Astrocyte (in vitro differentiated cells and primary cell): ENCODE results near the gene BACH2. TPM values are rescaled to one million over a fixed set of nuclear protein-coding genes. Genes with fewer than 3 reads are reported as not detected.
"Not testable (repeated sequence)": the region's sequence is repeated elsewhere in the genome, so short reads cannot be mapped to it uniquely, and the experiment has no call there.

Experiments used
- DNase-seq: peaks from one replicate; pipeline ENCODE4 v3.0.0-alpha.2; 2010; ENCODE audit warnings: low read depth
- FAIRE-seq: peaks from 2 replicates; lab custom pipeline; 2011; peaks lifted over from hg19 to GRCh38; lab: Jason Lieb, UNC
- H2AFZ ChIP-seq: 2 replicates; pipeline ENCODE4 v1.6.0; 2012; ENCODE audit warnings: low read depth, low read length, inconsistent platforms
- H3K27ac ChIP-seq: 2 replicates; pipeline ENCODE4 v1.5.1; 2011; ENCODE audit warnings: low read depth, low read length, inconsistent platforms
- H3K27me3 ChIP-seq: 2 replicates; pipeline ENCODE4 v1.6.0; 2011; ENCODE audit warnings: low read length, inconsistent platforms; ENCODE audit not compliant: insufficient read depth
- H3K36me3 ChIP-seq: 2 replicates; pipeline ENCODE4 v1.5.1; 2011; ENCODE audit warnings: low read length, inconsistent platforms; ENCODE audit not compliant: insufficient read depth
- H3K4me1 ChIP-seq: 2 replicates; pipeline ENCODE4 v1.5.1; 2011; ENCODE audit warnings: low read length, inconsistent platforms; ENCODE audit not compliant: insufficient read depth
- H3K4me2 ChIP-seq: 2 replicates; pipeline ENCODE4 v1.6.0; 2012; ENCODE audit warnings: low read length, inconsistent platforms
- H3K4me3 ChIP-seq: 2 replicates; pipeline ENCODE4 v1.5.1; 2011; ENCODE audit warnings: low read depth, mild to moderate bottlenecking, low read length, inconsistent platforms; ENCODE audit not compliant: insufficient read depth
- H3K79me2 ChIP-seq: 2 replicates; pipeline ENCODE4 v1.6.0; 2012; ENCODE audit warnings: mild to moderate bottlenecking, low read length, inconsistent platforms; ENCODE audit not compliant: insufficient read depth
- H3K9ac ChIP-seq: 2 replicates; pipeline ENCODE4 v1.6.0; 2012; ENCODE audit warnings: mild to moderate bottlenecking, low read length, inconsistent platforms
- H3K9me3 ChIP-seq: 2 replicates; pipeline ENCODE4 v1.5.1; 2012; ENCODE audit warnings: low read depth, mild to moderate bottlenecking, low read length, inconsistent platforms; ENCODE audit not compliant: insufficient read depth
- H4K20me1 ChIP-seq: 2 replicates; pipeline ENCODE4 v1.6.0; 2012; ENCODE audit warnings: low read length, inconsistent platforms; ENCODE audit not compliant: insufficient read depth
- H3K27ac Mint-ChIP-seq: one replicate; pipeline ENCODE4 v1.8.0; 2021; ENCODE audit warnings: mild to moderate bottlenecking, mixed read lengths; ENCODE audit not compliant: unreplicated experiment
- H3K27me3 Mint-ChIP-seq: one replicate; pipeline ENCODE4 v1.8.0; 2021; ENCODE audit warnings: low read depth, mixed read lengths; ENCODE audit not compliant: unreplicated experiment
- H3K36me3 Mint-ChIP-seq: one replicate; pipeline ENCODE4 v1.8.0; 2021; ENCODE audit warnings: low read depth, mixed read lengths; ENCODE audit not compliant: unreplicated experiment
- H3K4me1 Mint-ChIP-seq: one replicate; pipeline ENCODE4 v1.8.0; 2021; ENCODE audit warnings: low read depth, mixed read lengths; ENCODE audit not compliant: unreplicated experiment
- H3K4me3 Mint-ChIP-seq: one replicate; pipeline ENCODE4 v1.8.0; 2021; ENCODE audit warnings: mild to moderate bottlenecking, moderate library complexity, mixed read lengths; ENCODE audit not compliant: unreplicated experiment
- H3K9me3 Mint-ChIP-seq: one replicate; pipeline ENCODE4 v1.8.0; 2021; ENCODE audit warnings: mild to moderate bottlenecking, mixed read lengths; ENCODE audit not compliant: unreplicated experiment
- EZH2 ChIP-seq: IDR thresholded peaks from 2 replicates; pipeline ENCODE4 v1.6.1; 2012; ENCODE audit warnings: mild to moderate bottlenecking, low read length, inconsistent platforms; ENCODE audit not compliant: insufficient read depth
- total RNA-seq: library from RNA; stranded (reverse); gene quantifications from 2 replicates; pipeline ENCODE4 v1.2.1, GENCODE V29; 2021
- TF ChIP-seq, protein P1 (sequence below): IDR thresholded peaks from 2 replicates; pipeline ENCODE4 v1.5.1; 2011; ENCODE audit warnings: low read depth, mild to moderate bottlenecking, inconsistent platforms, low read length, moderate library complexity; ENCODE audit not compliant: insufficient read depth

The BACH2 gene
- total RNA-seq, 1 donor from 2014 or later = 17.5 TPM

DNA sequence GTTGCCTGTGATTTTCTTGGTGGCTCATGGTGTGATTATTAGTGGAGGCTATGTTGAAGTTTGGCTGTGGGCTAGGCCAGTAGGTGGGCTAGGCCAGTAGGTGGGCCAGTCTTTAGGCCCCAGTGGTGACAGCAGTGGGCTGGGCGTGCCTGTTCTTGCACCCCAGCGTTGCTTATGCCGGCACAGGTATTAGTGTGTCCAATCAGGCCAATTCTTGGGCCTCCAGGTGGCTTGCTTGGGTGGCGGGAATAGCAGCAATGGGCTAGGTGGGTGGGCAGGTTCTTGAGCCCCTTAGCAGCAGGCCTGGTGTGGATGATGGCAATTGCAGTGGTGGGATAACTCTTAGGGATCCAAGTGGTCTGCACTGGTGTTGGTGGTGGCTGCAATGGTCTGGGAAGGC lies 379.4 kb downstream of the BACH2 start:
- Mint-ChIP-seq H3K27ac (no peak overlapping the region), H3K9me3 (peaks cover 10% of the 10 kb centered on the region), H3K4me1 (no peaks in the 10 kb centered on the region), H3K4me3 (no peak overlapping the region), H3K27me3 (no peaks in the 10 kb centered on the region), H3K36me3 (no peaks in the 10 kb centered on the region)
- Histone ChIP-seq H3K4me3 (no peak overlapping the region), H2AFZ (no peak overlapping the region), H3K9ac (no peak overlapping the region), H4K20me1 (no peaks in the 10 kb centered on the region), H3K79me2 (no peaks in the 10 kb centered on the region), H3K4me2 (no peak overlapping the region), H3K4me1 (no peaks in the 10 kb centered on the region), H3K27ac (no peak overlapping the region), H3K9me3 (no peaks in the 10 kb centered on the region), H3K27me3 (no peaks in the 10 kb centered on the region), H3K36me3 (no peaks in the 10 kb centered on the region)
- TF ChIP-seq, protein P1, sequence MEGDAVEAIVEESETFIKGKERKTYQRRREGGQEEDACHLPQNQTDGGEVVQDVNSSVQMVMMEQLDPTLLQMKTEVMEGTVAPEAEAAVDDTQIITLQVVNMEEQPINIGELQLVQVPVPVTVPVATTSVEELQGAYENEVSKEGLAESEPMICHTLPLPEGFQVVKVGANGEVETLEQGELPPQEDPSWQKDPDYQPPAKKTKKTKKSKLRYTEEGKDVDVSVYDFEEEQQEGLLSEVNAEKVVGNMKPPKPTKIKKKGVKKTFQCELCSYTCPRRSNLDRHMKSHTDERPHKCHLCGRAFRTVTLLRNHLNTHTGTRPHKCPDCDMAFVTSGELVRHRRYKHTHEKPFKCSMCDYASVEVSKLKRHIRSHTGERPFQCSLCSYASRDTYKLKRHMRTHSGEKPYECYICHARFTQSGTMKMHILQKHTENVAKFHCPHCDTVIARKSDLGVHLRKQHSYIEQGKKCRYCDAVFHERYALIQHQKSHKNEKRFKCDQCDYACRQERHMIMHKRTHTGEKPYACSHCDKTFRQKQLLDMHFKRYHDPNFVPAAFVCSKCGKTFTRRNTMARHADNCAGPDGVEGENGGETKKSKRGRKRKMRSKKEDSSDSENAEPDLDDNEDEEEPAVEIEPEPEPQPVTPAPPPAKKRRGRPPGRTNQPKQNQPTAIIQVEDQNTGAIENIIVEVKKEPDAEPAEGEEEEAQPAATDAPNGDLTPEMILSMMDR = no peak
- no peak for TF ChIP-seq EZH2
- FAIRE-seq (no peak), DNase-seq (no peak)

DNA sequence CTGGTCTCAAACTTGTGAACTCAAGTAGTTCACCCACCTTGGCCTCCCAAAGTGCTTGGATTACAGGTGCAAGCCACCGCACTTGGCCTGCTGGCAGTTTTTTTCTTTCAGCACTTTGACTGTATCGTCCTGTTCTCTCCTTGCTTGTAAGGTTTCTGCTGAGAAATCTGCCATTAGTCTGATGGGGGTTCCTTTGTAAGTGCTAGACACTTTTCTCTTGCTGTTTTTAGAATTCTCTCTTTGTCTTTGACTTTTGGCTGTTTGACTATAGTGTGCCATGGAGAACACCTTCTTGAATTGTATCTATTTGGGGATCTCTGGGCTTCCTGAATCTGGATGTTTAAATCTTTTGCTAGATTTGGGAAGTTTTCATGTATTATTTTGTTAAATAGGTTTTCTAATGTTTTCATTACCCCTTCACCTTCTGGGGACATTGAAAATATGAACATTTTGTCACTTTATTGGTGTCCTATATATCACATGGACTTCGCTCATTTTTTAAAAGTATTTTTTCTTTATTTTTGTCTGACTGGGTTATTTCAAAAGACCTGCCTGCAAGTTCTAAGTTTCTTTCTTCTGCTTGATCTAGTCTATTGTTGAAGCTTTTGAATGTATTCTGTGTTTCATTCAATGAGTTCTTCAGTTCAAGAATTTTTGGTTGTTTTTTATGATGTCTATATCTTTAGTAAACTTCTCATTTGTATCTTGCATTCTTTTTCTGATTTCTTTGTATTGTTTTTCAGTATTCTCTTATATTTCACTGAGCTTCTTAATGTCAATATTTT lies 380.3 kb downstream of the BACH2 start:
- H3K4me3 Mint-ChIP-seq = no peak overlapping the region
- Histone ChIP-seq H2AFZ (no peak overlapping the region), H3K9me3 (no peaks in the 10 kb centered on the region), H3K79me2 (no peaks in the 10 kb centered on the region), H3K9ac (no peak overlapping the region), H4K20me1 (no peaks in the 10 kb centered on the region), H3K4me1 (no peaks in the 10 kb centered on the region), H3K4me2 (no peak overlapping the region), H3K27ac (no peak overlapping the region), H3K36me3 (no peaks in the 10 kb centered on the region), H3K27me3 (no peaks in the 10 kb centered on the region), H3K4me3 (no peak overlapping the region)
- TF ChIP-seq, protein P1 = no peak
- TF ChIP-seq EZH2 = no peak
- H3K4me1 Mint-ChIP-seq = no peaks in the 10 kb centered on the region
- FAIRE-seq = no peak
- H3K27me3 Mint-ChIP-seq = no peaks in the 10 kb centered on the region
- peaks cover 10% of the 10 kb centered on the region for H3K9me3 Mint-ChIP-seq
- DNase-seq = no peak
- H3K27ac Mint-ChIP-seq = no peak overlapping the region
- no peaks in the 10 kb centered on the region for H3K36me3 Mint-ChIP-seq

DNA sequence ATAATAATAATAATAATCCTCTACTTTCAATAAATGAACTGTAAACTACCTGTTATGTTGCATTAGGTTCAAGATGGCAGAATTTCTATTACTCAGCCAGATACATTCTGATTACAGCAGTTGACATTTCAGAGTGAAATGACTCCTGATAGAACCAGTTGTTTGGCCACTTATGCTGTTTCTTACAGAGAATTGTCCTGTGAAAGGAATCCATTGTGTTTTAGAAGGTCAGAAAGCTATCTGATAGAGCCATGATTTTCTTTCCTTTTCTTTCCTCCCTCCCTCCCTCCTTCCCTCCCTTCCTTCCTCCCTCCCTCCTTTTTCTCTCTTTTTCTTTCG lies 385.8 kb downstream of the BACH2 start:
- Mint-ChIP-seq H3K27ac (no peak overlapping the region), H3K4me3 (no peak overlapping the region), H3K36me3 (no peaks in the 10 kb centered on the region), H3K27me3 (no peaks in the 10 kb centered on the region), H3K9me3 (peaks cover 7% of the 10 kb centered on the region), H3K4me1 (no peaks in the 10 kb centered on the region)
- no peak for TF ChIP-seq EZH2
- TF ChIP-seq, protein P1 = no peak
- Histone ChIP-seq H3K4me1 (no peaks in the 10 kb centered on the region), H3K4me3 (no peak overlapping the region), H4K20me1 (no peaks in the 10 kb centered on the region), H3K79me2 (no peaks in the 10 kb centered on the region), H3K4me2 (no peak overlapping the region), H3K27ac (no peak overlapping the region), H3K9me3 (no peaks in the 10 kb centered on the region), H3K36me3 (no peaks in the 10 kb centered on the region), H2AFZ (no peak overlapping the region), H3K27me3 (no peaks in the 10 kb centered on the region), H3K9ac (no peak overlapping the region)
- DNase-seq (no peak), FAIRE-seq (no peak)

DNA sequence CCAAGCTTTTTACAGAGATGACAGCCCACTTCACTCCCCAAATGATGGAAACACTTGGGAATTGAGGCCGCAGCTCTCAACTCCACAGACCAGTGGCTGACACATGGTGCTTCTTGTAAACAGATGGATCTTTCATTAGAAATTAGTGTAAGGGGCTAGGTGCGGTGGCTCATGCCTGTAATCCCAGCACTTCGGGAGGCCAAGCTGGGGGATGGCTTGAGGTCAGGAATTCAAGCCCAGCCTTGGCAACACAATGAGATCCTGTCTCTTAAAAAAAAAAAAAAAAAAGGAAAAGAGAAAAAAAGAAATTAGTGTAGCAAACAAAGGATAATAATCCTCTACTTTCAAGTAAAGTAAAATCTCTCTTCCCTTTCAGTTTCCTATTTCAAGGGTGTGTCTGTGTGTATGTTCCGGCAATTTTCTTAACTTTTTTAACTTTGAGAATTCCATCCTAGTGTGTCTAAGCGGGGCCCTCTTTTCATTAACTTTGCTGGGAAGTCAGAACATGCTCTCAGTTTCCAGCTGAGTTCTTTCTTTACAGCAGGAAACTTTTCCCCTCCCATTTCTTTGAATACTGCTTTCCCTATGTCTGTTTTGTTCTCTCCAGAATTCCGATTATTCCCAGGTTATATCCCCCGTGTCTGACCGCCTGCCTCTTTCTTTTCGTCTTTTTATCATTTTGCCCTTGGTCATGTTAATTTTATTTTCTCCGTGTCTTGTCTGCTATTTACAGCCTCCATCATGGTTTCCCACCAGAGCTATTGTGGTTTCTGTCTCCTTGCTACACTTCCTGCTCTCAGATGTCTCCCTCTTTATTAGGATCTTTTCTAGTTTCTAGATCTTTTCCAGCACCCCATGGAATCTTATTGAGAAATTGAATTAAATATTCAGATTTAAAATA lies 386.4 kb downstream of the BACH2 start:
- not testable (repeated sequence) for H3K27me3 Mint-ChIP-seq, H3K4me1 ChIP-seq, H4K20me1 ChIP-seq, H3K9me3 Mint-ChIP-seq, H3K9me3 ChIP-seq, H3K4me1 Mint-ChIP-seq, H3K27ac ChIP-seq, H3K4me3 Mint-ChIP-seq, H3K27ac Mint-ChIP-seq, FAIRE-seq, H2AFZ ChIP-seq, H3K79me2 ChIP-seq, H3K4me3 ChIP-seq, DNase-seq, H3K36me3 ChIP-seq, H3K27me3 ChIP-seq, H3K9ac ChIP-seq, H3K36me3 Mint-ChIP-seq
- H3K4me2 ChIP-seq = peak overlapping the region; percentile 30
